HepG2 (cell line): ENCODE data around the gene COX4I1. TPM values are rescaled to one million over a fixed set of nuclear protein-coding genes. Genes with fewer than 3 reads are reported as not detected.
A peak's percentile ranks its signal among the peaks of the same experiment; 100 is the strongest.

ENCODE experiments used
- ARID3A ChIP-seq: IDR thresholded peaks from 2 replicates; pipeline ENCODE4 v1.6.1; 2012; ENCODE audit warnings: low read depth, low read length, improper control_type of control experiment
- FOXC1 ChIP-seq: sonication (generic); formaldehyde crosslinking; IDR thresholded peaks from 2 replicates; pipeline ENCODE4 v1.8.0; 2022; ENCODE audit warnings: mild to moderate bottlenecking, missing genetic modification reagents, borderline replicate concordance
- FOXK1 ChIP-seq: sonication (generic); formaldehyde crosslinking; IDR thresholded peaks from 2 replicates; pipeline ENCODE4 v1.4.0; 2020; ENCODE audit warnings: low read depth, missing genetic modification reagents, borderline replicate concordance
- MYC ChIP-seq: sonication (generic); formaldehyde crosslinking; IDR thresholded peaks from 2 replicates; pipeline ENCODE4 v1.9.0; 2021; ENCODE audit warnings: missing genetic modification reagents, borderline replicate concordance
- NAIF1 ChIP-seq: sonication (generic); formaldehyde crosslinking; IDR thresholded peaks from 2 replicates; pipeline ENCODE4 v1.5.0; 2020; ENCODE audit warnings: mild to moderate bottlenecking, missing genetic modification reagents, borderline replicate concordance
- NFYB ChIP-seq: sonication (generic); formaldehyde crosslinking; IDR thresholded peaks from 2 replicates; pipeline ENCODE4 v1.4.0; 2020; ENCODE audit warnings: missing genetic modification reagents
- SIX4 ChIP-seq: sonication (generic); formaldehyde crosslinking; IDR thresholded peaks from 2 replicates; pipeline ENCODE4 v1.4.0; 2020; ENCODE audit warnings: missing genetic modification reagents
- SNAPC2 ChIP-seq: sonication (generic); formaldehyde crosslinking; IDR thresholded peaks from 2 replicates; pipeline ENCODE4 v1.8.1; 2022; ENCODE audit warnings: mild to moderate bottlenecking, missing genetic modification reagents
- WIZ ChIP-seq: sonication (generic); formaldehyde crosslinking; IDR thresholded peaks from 2 replicates; pipeline ENCODE4 v1.5.1; 2020; ENCODE audit warnings: mild to moderate bottlenecking, missing genetic modification reagents
- ZFP41 ChIP-seq: sonication (generic); formaldehyde crosslinking; IDR thresholded peaks from 2 replicates; pipeline ENCODE4 v1.4.0; 2020; ENCODE audit warnings: mild to moderate bottlenecking, missing genetic modification reagents, borderline replicate concordance
- ZNF142 ChIP-seq: sonication (generic); formaldehyde crosslinking; IDR thresholded peaks from 2 replicates; pipeline ENCODE4 v1.4.0; 2020; ENCODE audit warnings: missing genetic modification reagents
- ZNF18 ChIP-seq: sonication (generic); formaldehyde crosslinking; IDR thresholded peaks from 2 replicates; pipeline ENCODE4 v1.8.0; 2022; ENCODE audit warnings: mild to moderate bottlenecking, missing genetic modification reagents; ENCODE audit not compliant: insufficient replicate concordance
- ZNF280B ChIP-seq: sonication (generic); formaldehyde crosslinking; IDR thresholded peaks from 2 replicates; pipeline ENCODE4 v1.5.0; 2020; ENCODE audit warnings: missing genetic modification reagents, mild to moderate bottlenecking, borderline replicate concordance
- ZNF547 ChIP-seq: sonication (generic); formaldehyde crosslinking; IDR thresholded peaks from 2 replicates; pipeline ENCODE4 v1.5.1; 2020; ENCODE audit warnings: mild to moderate bottlenecking, missing genetic modification reagents
- ZNF678 ChIP-seq: sonication (generic); formaldehyde crosslinking; IDR thresholded peaks from 2 replicates; pipeline ENCODE4 v1.4.0; 2020; ENCODE audit warnings: mild to moderate bottlenecking, missing genetic modification reagents
- polyA plus RNA-seq, 8 experiments: library from polyadenylated mRNA; depleted of rRNA in 3 of 8; stranded (reverse) in 7 of 8; unstranded in 1 of 8; fragments of >200 nt; fragmentation: Illumina TruSeq in 4 of 8; extraction: Trizol in 4 of 8; gene quantifications; 2 replicates each; pipeline versions ENCODE4 v1.2.1 to v1.2.3, GENCODE V29; 2011 to 2016; ENCODE audit warnings: low read depth in 4 of 8, missing spikeins in 1 of 8, mixed read lengths in 1 of 8; ENCODE audit not compliant: insufficient read depth in 1 of 8
- total RNA-seq, 5 experiments: library from RNA; depleted of rRNA; stranded (reverse); fragments of >200 nt; fragmentation: Illumina TruSeq; extraction: Trizol; gene quantifications; 2 replicates each; pipeline ENCODE4 v1.2.3, GENCODE V29; 2016; ENCODE audit warnings: low read depth in 1 of 5

COX4I1 gene
- total and polyA plus RNA-seq, 2 of the 13 experiments (the other 11 are each of a cell fraction or from before 2014, with no cell fraction given) = 658 to 902 TPM

GRCh38 chr16:85847681-85848601 is 48.4 kb downstream of the COX4I1 start (continued):
- TF ChIP-seq ARID3A = peak; percentile 91
- peak; percentile 80 for TF ChIP-seq NAIF1 (CRISPR knock-in tag)
- TF ChIP-seq FOXC1 (CRISPR knock-in tag) = peak; percentile 95
- TF ChIP-seq ZNF280B (CRISPR knock-in tag) = peak; percentile 79; the same call in 1 of the 2 replicates
- peak; percentile 72 for TF ChIP-seq MYC (CRISPR knock-in tag)
- TF ChIP-seq SIX4 (CRISPR knock-in tag) = peak; percentile 93
- peak; percentile 50 for TF ChIP-seq ZNF18 (CRISPR knock-in tag)
- 0 out of 2 replicates have a peak, but pooled peaks have one; percentile 21 for TF ChIP-seq ZNF142 (CRISPR knock-in tag)
- 0 out of 2 replicates have a peak, but pooled peaks have one; percentile 51 for TF ChIP-seq ZNF678 (CRISPR knock-in tag)
- TF ChIP-seq WIZ (CRISPR knock-in tag) = peak; percentile 79
- TF ChIP-seq ZFP41 (CRISPR knock-in tag) = peak; percentile 83; the same call in 1 of the 2 replicates
- peak; percentile 54; the same call in 1 of the 2 replicates for TF ChIP-seq ZNF547 (CRISPR knock-in tag)
- no peak for TF ChIP-seq NFYB
- TF ChIP-seq FOXK1 (CRISPR knock-in tag) = peak; percentile 78; the same call in 1 of the 2 replicates
- peak; percentile 93 for TF ChIP-seq SNAPC2
